Endothelial cell of umbilical vein (primary cell): ENCODE measurements around the gene SLC4A4. TPM values are rescaled to one million over a fixed set of nuclear protein-coding genes. Genes with fewer than 3 reads are reported as not detected.

Source experiments
- BruUV-seq: library from RNA; stranded (reverse); fragments of 400-500 nt; replicated peaks from 2 replicates; lab custom pipeline; 2021; lab: Mats Ljungman, UMichigan
- CTCF ChIA-PET: fragments of 300-600, 350-600 bp; sonication (Branson Sonifier 250); formaldehyde crosslinking; loops from one replicate; lab custom pipeline; 2021; ENCODE audit warnings: antibody characterized with exemption, inconsistent platforms; lab: Charles Lee
- POLR2A ChIA-PET: fragments of 300-600, 350-600 bp; sonication (Branson Sonifier 250); formaldehyde crosslinking; loops from one replicate; lab custom pipeline; 2021; ENCODE audit warnings: antibody characterized with exemption, inconsistent platforms; lab: Charles Lee
- DNase-seq: peaks from one replicate; pipeline ENCODE4 v3.0.0-alpha.2; 2011; ENCODE audit warnings: low read depth, low spot score
- FAIRE-seq: peaks from 2 replicates; lab custom pipeline; 2011; peaks lifted over from hg19 to GRCh38; lab: Jason Lieb, UNC
- H2AFZ ChIP-seq: 2 replicates; pipeline ENCODE4 v1.6.0; 2012; ENCODE audit warnings: low read depth, low read length, control low read depth, inconsistent platforms
- H3K27ac ChIP-seq: 2 replicates; pipeline ENCODE4 v1.5.1; 2011; ENCODE audit warnings: low read depth, mild to moderate bottlenecking, control low read depth, low read length, moderate library complexity; ENCODE audit not compliant: insufficient read depth
- H3K27me3 ChIP-seq, 2 experiments: 2 replicates each; pipeline versions ENCODE4 v1.6.0 to v1.6.1; 2011; ENCODE audit warnings: low read length in 2 of 2, mixed read lengths in 1 of 2; ENCODE audit not compliant: control insufficient read depth in 2 of 2, insufficient read depth in 2 of 2
- H3K36me3 ChIP-seq, 2 experiments: 2 replicates in 1 of 2; 3 replicates in 1 of 2; pipeline ENCODE4 v1.5.1; 2011; ENCODE audit warnings: low read length in 2 of 2, mild to moderate bottlenecking in 1 of 2, moderate library complexity in 1 of 2; ENCODE audit not compliant: control insufficient read depth in 2 of 2, insufficient read depth in 2 of 2; ENCODE audit errors: extremely low read depth in 1 of 2
- H3K4me1 ChIP-seq: 3 replicates; pipeline ENCODE4 v1.5.1; 2011; ENCODE audit warnings: mild to moderate bottlenecking, low read length; ENCODE audit not compliant: control insufficient read depth, insufficient read depth; ENCODE audit errors: extremely low read depth
- H3K4me2 ChIP-seq: 2 replicates; pipeline ENCODE4 v1.6.1; 2011; ENCODE audit warnings: low read length, control low read depth, mixed read lengths; ENCODE audit not compliant: insufficient read depth
- H3K4me3 ChIP-seq, 3 experiments: fragments of 200-600 bp in 1 of 3; sonication (generic), shearing (Covaris generic) in 1 of 3; replicated peaks in 1 of 3; 2 replicates each; pipeline ENCODE4 v1.5.1; 2011 to 2016; ENCODE audit warnings: control low read depth in 3 of 3, low read length in 3 of 3, mild to moderate bottlenecking in 2 of 3, inconsistent platforms in 1 of 3, low read depth in 1 of 3, moderate library complexity in 1 of 3; ENCODE audit not compliant: insufficient read depth in 1 of 3
- H3K79me2 ChIP-seq: 2 replicates; pipeline ENCODE4 v1.6.0; 2012; ENCODE audit warnings: low read length, inconsistent platforms; ENCODE audit not compliant: control insufficient read depth, insufficient read depth
- H3K9ac ChIP-seq: replicated peaks from 2 replicates; pipeline ENCODE3; 2011; ENCODE audit warnings: low read length, control low read depth; ENCODE audit not compliant: insufficient read depth; ENCODE audit errors: extremely low read depth
- H3K9me1 ChIP-seq: replicated peaks from 3 replicates; pipeline ENCODE4 v1.6.0; 2011; ENCODE audit warnings: mild to moderate bottlenecking, low read length; ENCODE audit not compliant: control insufficient read depth, insufficient read depth; ENCODE audit errors: extremely low read depth
- H3K9me3 ChIP-seq: replicated peaks from 2 replicates; pipeline ENCODE4 v1.5.1; 2012; ENCODE audit warnings: low read length, inconsistent platforms; ENCODE audit not compliant: control insufficient read depth, insufficient read depth
- H4K20me1 ChIP-seq: replicated peaks from 2 replicates; pipeline ENCODE3; 2011; ENCODE audit warnings: mild to moderate bottlenecking, low read length; ENCODE audit not compliant: control insufficient read depth, insufficient read depth; ENCODE audit errors: extremely low read depth
- EZH2 ChIP-seq: IDR thresholded peaks from 2 replicates; pipeline ENCODE4 v1.6.1; 2012; ENCODE audit warnings: borderline replicate concordance, low read depth, mild to moderate bottlenecking, moderate library complexity, low read length, inconsistent platforms; ENCODE audit not compliant: severe bottlenecking
- FOS ChIP-seq: IDR thresholded peaks from 2 replicates; pipeline ENCODE4 v1.6.1; 2011; ENCODE audit warnings: mild to moderate bottlenecking, low read length, moderate library complexity, borderline replicate concordance; ENCODE audit not compliant: insufficient read depth
- GATA2 ChIP-seq: IDR thresholded peaks from 2 replicates; pipeline ENCODE4 v1.7.0; 2011; ENCODE audit warnings: low read depth, mild to moderate bottlenecking, moderate library complexity, mixed read lengths, low read length; ENCODE audit not compliant: insufficient read length, insufficient read depth
- JUN ChIP-seq: IDR thresholded peaks from 2 replicates; pipeline ENCODE4 v1.6.1; 2011; ENCODE audit warnings: borderline replicate concordance, low read depth; ENCODE audit not compliant: insufficient read length, insufficient read depth
- MYC ChIP-seq: IDR thresholded peaks from one replicate; pipeline ENCODE4 v1.6.1; 2011; ENCODE audit warnings: mild to moderate bottlenecking, low read depth, low read length
- POLR2A ChIP-seq: IDR thresholded peaks from 2 replicates; pipeline ENCODE4 v1.6.1; 2012; ENCODE audit warnings: low read depth, mild to moderate bottlenecking, control low read depth, low read length
- POLR2AphosphoS5 ChIP-seq: IDR thresholded peaks from 2 replicates; pipeline ENCODE4 v1.6.1; 2012; ENCODE audit warnings: low read depth, mild to moderate bottlenecking, control low read depth, low read length, moderate library complexity; ENCODE audit not compliant: insufficient read depth
- dilution Hi-C: fragments of 300-500 bp; cut with MboI; formaldehyde crosslinking; loops from one replicate; pipeline ENCODE4 v1.15.0; 2019; ENCODE audit warnings: low sequenced_read_pairs; ENCODE audit not compliant: extremely low pct_ligation_motif_present
- intact Hi-C: fragments of 100-400 bp; cut with micrococcal nuclease; formaldehyde crosslinking; loops from one replicate; pipeline ENCODE4 v1.10.0; 2022
- polyA plus RNA-seq, 4 experiments: library from polyadenylated mRNA; depleted of rRNA in 3 of 4; stranded (reverse) in 3 of 4; unstranded in 1 of 4; fragments of >200 nt; gene quantifications; 2 replicates each; pipeline versions ENCODE4 v1.2.1 to v1.2.3, GENCODE V29; 2011 to 2012; ENCODE audit warnings: missing spikeins in 1 of 4
- total RNA-seq: library from RNA; stranded (reverse); gene quantifications from 2 replicates; pipeline ENCODE4 v1.2.3, GENCODE V29; 2021
- TF ChIP-seq, protein P1 (sequence below), 2 donors: IDR thresholded peaks; 1 replicate in 1 of 2; 2 replicates in 1 of 2; pipeline ENCODE4 v1.5.1; 2011; ENCODE audit warnings: low read length in 2 of 2, mild to moderate bottlenecking in 2 of 2, moderate library complexity in 2 of 2, control low read depth in 1 of 2, inconsistent platforms in 1 of 2, low read depth in 1 of 2; ENCODE audit not compliant: insufficient read depth in 1 of 2; ENCODE audit errors: extremely low read depth in 1 of 2
- TF ChIP-seq, protein P2 (sequence below): IDR thresholded peaks from 2 replicates; pipeline ENCODE4 v1.6.1; 2011; ENCODE audit not compliant: insufficient read depth, insufficient read length

SLC4A4 gene
- total and polyA plus RNA-seq, 2 donors (not counting 3 experiments of a cell fraction or from before 2014, with no cell fraction given) = not detected

DNA sequence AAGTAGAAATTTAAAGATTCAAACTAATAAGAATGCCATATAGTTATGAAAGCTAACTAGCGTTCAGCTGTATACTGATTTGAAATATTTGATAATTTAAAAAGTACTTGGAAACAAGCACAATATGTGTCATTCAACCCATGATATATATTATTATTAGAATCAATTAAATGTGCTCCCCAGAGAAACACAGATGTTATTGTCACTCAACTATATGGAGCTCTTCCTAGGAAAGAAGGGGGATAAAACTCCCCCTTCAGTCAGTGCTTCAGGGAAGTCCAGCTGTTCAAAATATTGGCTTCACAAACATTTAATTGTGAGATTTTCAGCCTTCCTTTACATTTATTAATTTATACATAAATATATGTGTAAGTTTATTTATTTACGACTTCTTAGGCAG, 135.9 kb downstream of the SLC4A4 start:
- no peak for FAIRE-seq
- BruUV-seq = no TSS peak
- no peaks in the 10 kb centered on the region for H3K27me3 ChIP-seq
- H3K9me1 ChIP-seq = no peaks in the 10 kb centered on the region
- POLR2A ChIA-PET = no interaction called here
- no peak overlapping the region for H3K4me2 ChIP-seq
- H3K9me3 ChIP-seq = no peaks in the 10 kb centered on the region
- CTCF ChIA-PET = no interaction called here
- TF ChIP-seq JUN (no peak), FOS (no peak), POLR2A (no peak), GATA2 (no peak), EZH2 (no peak), MYC (no peak), POLR2AphosphoS5 (no peak)
- TF ChIP-seq, protein P1, sequence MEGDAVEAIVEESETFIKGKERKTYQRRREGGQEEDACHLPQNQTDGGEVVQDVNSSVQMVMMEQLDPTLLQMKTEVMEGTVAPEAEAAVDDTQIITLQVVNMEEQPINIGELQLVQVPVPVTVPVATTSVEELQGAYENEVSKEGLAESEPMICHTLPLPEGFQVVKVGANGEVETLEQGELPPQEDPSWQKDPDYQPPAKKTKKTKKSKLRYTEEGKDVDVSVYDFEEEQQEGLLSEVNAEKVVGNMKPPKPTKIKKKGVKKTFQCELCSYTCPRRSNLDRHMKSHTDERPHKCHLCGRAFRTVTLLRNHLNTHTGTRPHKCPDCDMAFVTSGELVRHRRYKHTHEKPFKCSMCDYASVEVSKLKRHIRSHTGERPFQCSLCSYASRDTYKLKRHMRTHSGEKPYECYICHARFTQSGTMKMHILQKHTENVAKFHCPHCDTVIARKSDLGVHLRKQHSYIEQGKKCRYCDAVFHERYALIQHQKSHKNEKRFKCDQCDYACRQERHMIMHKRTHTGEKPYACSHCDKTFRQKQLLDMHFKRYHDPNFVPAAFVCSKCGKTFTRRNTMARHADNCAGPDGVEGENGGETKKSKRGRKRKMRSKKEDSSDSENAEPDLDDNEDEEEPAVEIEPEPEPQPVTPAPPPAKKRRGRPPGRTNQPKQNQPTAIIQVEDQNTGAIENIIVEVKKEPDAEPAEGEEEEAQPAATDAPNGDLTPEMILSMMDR (IDR thresholded peaks at IDR 0.05; ENCODE audit: extremely low read depth in 1 of 2, insufficient read depth in 1 of 2, low read depth in 1 of 2, low read length in 2 of 2) = no peak
- TF ChIP-seq, protein P2, sequence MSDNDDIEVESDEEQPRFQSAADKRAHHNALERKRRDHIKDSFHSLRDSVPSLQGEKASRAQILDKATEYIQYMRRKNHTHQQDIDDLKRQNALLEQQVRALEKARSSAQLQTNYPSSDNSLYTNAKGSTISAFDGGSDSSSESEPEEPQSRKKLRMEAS = no peak
- no peaks in the 10 kb centered on the region for H3K36me3 ChIP-seq
- H2AFZ ChIP-seq = no peak overlapping the region
- DNase-seq = no peak
- H3K4me1 ChIP-seq = no peaks in the 10 kb centered on the region
- H3K27ac ChIP-seq = no peak overlapping the region
- H4K20me1 ChIP-seq = no peaks in the 10 kb centered on the region
- dilution Hi-C loops (no loop called here), intact Hi-C loops (no loop called here)
- no peak overlapping the region for H3K9ac ChIP-seq
- H3K79me2 ChIP-seq = no peaks in the 10 kb centered on the region
- no peak overlapping the region for H3K4me3 ChIP-seq
